ENCODE data around the gene FGD5. TPM values are rescaled to one million over a fixed set of nuclear protein-coding genes. Genes with fewer than 3 reads are reported as not detected.

Gene FGD5
- total RNA-seq, 6 donors from 2014 or later: 26.8 to 90.4 (median 57.2) TPM

DNA sequence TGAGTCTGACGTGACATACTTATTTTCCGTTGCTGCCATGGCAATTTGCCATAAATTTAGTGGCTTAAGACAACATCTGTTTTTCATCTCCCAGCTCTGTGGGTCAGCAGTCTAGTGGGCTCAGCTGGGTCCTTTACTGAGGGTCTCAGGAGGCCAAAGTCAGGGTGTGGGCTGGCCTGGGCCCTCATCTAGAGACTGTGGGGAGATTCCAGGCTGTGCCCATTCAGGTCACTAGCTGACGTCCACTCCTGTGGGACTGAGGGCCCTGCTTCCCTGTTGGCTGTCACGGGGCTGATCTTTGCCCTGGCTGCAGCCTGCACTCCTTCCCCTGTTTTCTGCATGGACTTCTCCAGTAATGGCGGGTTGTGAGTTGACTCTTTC, 19.1 kb downstream of the FGD5 start:
- peak overlapping the region; percentile 41 to 71 (median 55) for H3K27ac ChIP-seq
- peaks cover 33 to 53% (median 50%) of the 10 kb centered on the region in 4 donors for H3K4me1 ChIP-seq
- H3K27me3 ChIP-seq: no peaks in the 10 kb centered on the region
- no peaks in the 10 kb centered on the region for H3K9me3 ChIP-seq
- H3K36me3 ChIP-seq: no peaks in the 10 kb centered on the region
- DNase-seq (peak in 1 of 2 donors; percentile 27), ATAC-seq (ENCODE audit: low FRiP score in 2 of 2) (peak in 1 of 2 donors; percentile 38)
- no peak overlapping the region for H3K4me3 ChIP-seq
- no peak for TF ChIP-seq CTCF (IDR thresholded peaks at IDR 0.05)
- TF ChIP-seq POLR2A (IDR thresholded peaks at IDR 0.05): no peak
- no peak for TF ChIP-seq POLR2AphosphoS5 (IDR thresholded peaks at IDR 0.05)
- no peak for TF ChIP-seq EP300 (IDR thresholded peaks at IDR 0.05)
- WGBS, 2 donors: 39 to 47% methylated on average over 5 of the region's 5 CpGs

DNA sequence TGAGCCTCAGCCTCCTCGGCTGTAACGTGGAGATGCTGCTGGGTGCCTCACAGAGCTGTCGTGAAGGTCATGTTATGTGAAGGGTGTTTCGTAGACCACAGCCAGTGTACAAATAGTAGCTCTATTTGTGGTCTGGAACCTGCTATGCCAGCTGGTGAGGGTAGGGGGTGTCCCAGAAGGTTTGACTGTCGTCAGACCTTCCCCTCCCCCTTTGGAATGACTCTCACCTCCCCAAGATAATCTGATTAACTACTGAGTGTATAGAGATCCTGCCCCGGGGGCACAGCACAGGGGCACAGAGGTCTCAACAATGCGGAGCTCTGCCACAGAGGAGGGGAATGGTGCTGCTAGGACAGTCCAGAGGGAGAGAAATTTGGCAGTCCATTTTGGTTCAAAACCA, 20.5 kb downstream of the FGD5 start:
- Histone ChIP-seq H3K4me3 (no peak overlapping the region), H3K4me1 (peaks cover 33 to 53% (median 49%) of the 10 kb centered on the region in 4 donors), H3K9me3 (no peaks in the 10 kb centered on the region), H3K27ac (peak overlapping the region in 1 of 4 donors; percentile 49), H3K36me3 (no peaks in the 10 kb centered on the region), H3K27me3 (no peaks in the 10 kb centered on the region)
- TF ChIP-seq POLR2AphosphoS5 (IDR thresholded peaks at IDR 0.05) (no peak), CTCF (IDR thresholded peaks at IDR 0.05) (no peak), POLR2A (IDR thresholded peaks at IDR 0.05) (no peak), EP300 (IDR thresholded peaks at IDR 0.05) (no peak)
- ATAC-seq (ENCODE audit: low FRiP score in 2 of 2) (no peak), DNase-seq (no peak)
- 51 to 68% methylated on average over 6 to 7 of the region's 7 CpGs for WGBS, 2 donors

DNA sequence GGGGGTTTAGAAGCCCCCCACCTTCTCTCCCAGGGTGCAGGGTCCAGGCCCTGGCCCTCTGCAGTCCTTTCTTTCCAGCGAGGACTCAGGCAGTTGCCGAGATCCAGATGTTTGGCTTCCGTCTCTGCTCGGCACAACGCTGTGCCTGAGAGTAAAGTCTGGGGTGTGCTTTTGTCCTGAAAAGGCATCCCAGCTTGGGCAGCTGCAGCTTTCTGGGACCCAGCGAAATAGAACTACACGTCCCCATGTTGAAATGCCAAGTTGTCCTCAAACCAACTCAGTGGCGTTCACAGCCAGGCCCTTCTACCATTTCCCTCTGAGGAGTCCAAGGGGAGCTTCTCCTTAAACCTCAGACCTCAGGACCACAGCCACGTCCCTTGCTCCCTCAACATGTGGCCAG, 23.1 kb downstream of the FGD5 start:
- no peak overlapping the region for H3K4me3 ChIP-seq
- H3K9me3 ChIP-seq: no peaks in the 10 kb centered on the region
- DNase-seq: no peak
- 57 to 63% methylated on average over 6 to 9 of the region's 9 CpGs for WGBS, 2 donors
- peak in 1 of 2 donors; percentile 27 for ATAC-seq (ENCODE audit: low FRiP score in 2 of 2)
- peak overlapping the region in 2 of 4 donors; percentile 20 to 41 for H3K27ac ChIP-seq
- no peaks in the 10 kb centered on the region for H3K27me3 ChIP-seq
- peaks cover 30 to 40% (median 39%) of the 10 kb centered on the region in 4 donors for H3K4me1 ChIP-seq
- no peak for TF ChIP-seq EP300 (IDR thresholded peaks at IDR 0.05)
- no peaks in the 10 kb centered on the region for H3K36me3 ChIP-seq

DNA sequence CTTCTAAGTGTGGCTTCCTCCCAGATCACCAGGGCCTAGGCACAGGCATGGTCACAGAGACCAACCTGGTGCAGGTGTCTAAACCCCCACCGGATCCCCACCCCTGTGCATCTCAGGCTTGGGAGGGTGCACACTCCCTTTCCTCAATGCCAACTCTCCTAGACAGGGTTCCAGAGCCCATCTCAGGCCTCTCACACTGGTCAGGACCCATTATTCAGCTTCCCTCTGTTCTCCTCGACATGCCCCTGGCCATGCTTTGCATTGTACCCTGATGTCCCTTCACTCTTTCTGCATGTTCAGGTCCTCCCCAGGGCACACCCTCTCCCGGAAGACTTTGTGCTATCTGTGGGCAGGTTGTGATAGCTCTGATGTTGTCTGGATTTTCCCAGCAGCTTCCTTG, 23.5 kb downstream of the FGD5 start:
- 79 to 84% methylated on average over 3 of the region's 3 CpGs for WGBS, 2 donors
- no peaks in the 10 kb centered on the region for H3K36me3 ChIP-seq
- DNase-seq (no peak), ATAC-seq (ENCODE audit: low FRiP score in 2 of 2) (no peak)
- no peaks in the 10 kb centered on the region for H3K9me3 ChIP-seq
- no peaks in the 10 kb centered on the region for H3K27me3 ChIP-seq
- H3K4me3 ChIP-seq: no peak overlapping the region
- H3K27ac ChIP-seq: peak overlapping the region in 2 of 4 donors; percentile 20 to 41
- H3K4me1 ChIP-seq: peaks cover 26 to 40% (median 39%) of the 10 kb centered on the region in 4 donors
- TF ChIP-seq EP300 (IDR thresholded peaks at IDR 0.05): no peak
- TF ChIP-seq POLR2A (IDR thresholded peaks at IDR 0.05): no peak
- no peak for TF ChIP-seq CTCF (IDR thresholded peaks at IDR 0.05)
- no peak for TF ChIP-seq POLR2AphosphoS5 (IDR thresholded peaks at IDR 0.05)

DNA sequence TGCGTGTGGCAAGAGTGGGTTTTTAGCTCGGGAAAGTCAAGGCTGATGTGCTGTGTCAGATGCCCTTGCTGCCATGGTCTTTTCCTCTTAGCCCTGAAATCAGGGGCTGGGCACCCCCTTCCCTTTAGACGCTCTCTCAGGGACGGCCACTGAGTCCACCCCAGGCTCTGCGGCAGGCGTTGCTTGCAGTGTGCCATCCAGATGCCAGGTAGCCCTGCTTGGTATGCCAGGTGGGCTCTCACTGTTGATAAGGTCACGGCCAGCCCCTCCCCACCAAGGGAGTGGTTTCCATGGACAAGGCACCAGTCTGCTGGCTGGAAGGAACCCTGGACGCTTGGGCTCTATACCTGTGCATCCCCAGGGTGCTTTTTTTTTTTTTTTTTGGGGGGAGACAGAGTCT, 24.6 kb downstream of the FGD5 start:
- Histone ChIP-seq H3K4me3 (no peak overlapping the region), H3K36me3 (no peaks in the 10 kb centered on the region), H3K27me3 (no peaks in the 10 kb centered on the region), H3K27ac (peak overlapping the region in 1 of 4 donors; percentile 2), H3K4me1 (peaks cover 24 to 42% (median 39%) of the 10 kb centered on the region in 4 donors), H3K9me3 (no peaks in the 10 kb centered on the region)
- TF ChIP-seq POLR2AphosphoS5 (IDR thresholded peaks at IDR 0.05): no peak
- TF ChIP-seq CTCF (IDR thresholded peaks at IDR 0.05): no peak
- TF ChIP-seq EP300 (IDR thresholded peaks at IDR 0.05): no peak
- TF ChIP-seq POLR2A (IDR thresholded peaks at IDR 0.05): no peak
- ATAC-seq (ENCODE audit: low FRiP score in 2 of 2) (no peak), DNase-seq (no peak)
- 85 to 89% methylated on average over 5 to 8 of the region's 8 CpGs for WGBS, 2 donors

Measured in upper lobe of left lung (tissue), 6 donors.